ENCODE results near the gene ATP11B.

DNA sequence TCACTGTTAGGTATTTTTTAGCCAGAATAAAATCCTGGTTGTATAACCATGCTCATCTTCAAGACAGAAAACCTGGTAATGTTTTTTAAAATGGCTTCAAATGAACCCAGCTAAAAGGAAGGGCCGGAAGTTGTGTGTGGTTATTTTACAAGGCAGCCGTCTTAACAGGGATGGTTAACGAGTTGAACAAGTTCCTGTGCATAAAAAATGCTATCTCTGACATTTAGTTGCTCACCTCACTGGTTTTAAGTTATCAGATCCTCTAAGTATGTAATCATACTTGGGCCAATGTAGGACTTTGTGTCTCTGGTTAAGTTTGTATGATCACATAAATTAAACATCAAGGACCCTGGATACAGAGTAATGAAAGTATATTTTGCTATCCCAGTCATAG is 2.1 kb downstream of the ATP11B start:
- TF ChIP-seq CTCF (IDR thresholded peaks at IDR 0.05; ENCODE audit: poor library complexity) (no peak), EZH2phosphoT487 (IDR thresholded peaks at IDR 0.05; ENCODE audit: low read depth, severe bottlenecking, unreplicated experiment) (no peak)

Data from hepatocyte (in vitro differentiated cells).